Measurements from ENCODE around the gene CACNA1C. TPM values are rescaled to one million over a fixed set of nuclear protein-coding genes. Genes with fewer than 3 reads are reported as not detected.

Gene CACNA1C
- total RNA-seq, 2 donors from 2014 or later = 0.86 to 6.3 TPM

DNA sequence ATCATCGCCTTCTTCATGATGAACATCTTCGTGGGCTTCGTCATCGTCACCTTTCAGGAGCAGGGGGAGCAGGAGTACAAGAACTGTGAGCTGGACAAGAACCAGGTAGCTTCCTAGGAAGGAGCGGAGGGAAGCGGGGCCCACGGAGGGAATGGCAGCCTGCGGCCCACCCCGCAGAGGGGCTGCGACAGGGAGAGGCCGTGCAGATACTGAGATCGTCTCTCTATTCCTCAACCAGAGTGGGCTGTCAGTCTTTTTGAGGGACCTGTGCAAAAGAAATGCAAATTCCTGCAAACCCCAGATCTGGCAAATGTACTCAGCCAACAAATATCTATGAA is 555.8 kb downstream of the CACNA1C start:
- Histone ChIP-seq H3K9me3 (ENCODE audit: control insufficient read depth, low read length) (no peaks in the 10 kb centered on the region), H3K4me1 (ENCODE audit: control insufficient read depth, insufficient read depth, low read length) (no peaks in the 10 kb centered on the region), H3K27me3 (ENCODE audit: control insufficient read depth, insufficient read depth, low read length, poor library complexity, severe bottlenecking) (no peaks in the 10 kb centered on the region), H3K36me3 (ENCODE audit: control insufficient read depth, insufficient read depth, low read length) (no peaks in the 10 kb centered on the region), H3K4me3 (ENCODE audit: low read length) (no peak overlapping the region), H3K27ac (ENCODE audit: low read depth, low read length) (no peak overlapping the region), H3K9ac (ENCODE audit: extremely low read depth, low read length, poor library complexity, severe bottlenecking) (no peak overlapping the region)
- H3K27ac Mint-ChIP-seq = no peak overlapping the region
- H3K9me3 Mint-ChIP-seq = no peaks in the 10 kb centered on the region
- peaks cover 17% of the 10 kb centered on the region for H3K27me3 Mint-ChIP-seq (ENCODE audit: insufficient read depth)
- TF ChIP-seq, protein P1, sequence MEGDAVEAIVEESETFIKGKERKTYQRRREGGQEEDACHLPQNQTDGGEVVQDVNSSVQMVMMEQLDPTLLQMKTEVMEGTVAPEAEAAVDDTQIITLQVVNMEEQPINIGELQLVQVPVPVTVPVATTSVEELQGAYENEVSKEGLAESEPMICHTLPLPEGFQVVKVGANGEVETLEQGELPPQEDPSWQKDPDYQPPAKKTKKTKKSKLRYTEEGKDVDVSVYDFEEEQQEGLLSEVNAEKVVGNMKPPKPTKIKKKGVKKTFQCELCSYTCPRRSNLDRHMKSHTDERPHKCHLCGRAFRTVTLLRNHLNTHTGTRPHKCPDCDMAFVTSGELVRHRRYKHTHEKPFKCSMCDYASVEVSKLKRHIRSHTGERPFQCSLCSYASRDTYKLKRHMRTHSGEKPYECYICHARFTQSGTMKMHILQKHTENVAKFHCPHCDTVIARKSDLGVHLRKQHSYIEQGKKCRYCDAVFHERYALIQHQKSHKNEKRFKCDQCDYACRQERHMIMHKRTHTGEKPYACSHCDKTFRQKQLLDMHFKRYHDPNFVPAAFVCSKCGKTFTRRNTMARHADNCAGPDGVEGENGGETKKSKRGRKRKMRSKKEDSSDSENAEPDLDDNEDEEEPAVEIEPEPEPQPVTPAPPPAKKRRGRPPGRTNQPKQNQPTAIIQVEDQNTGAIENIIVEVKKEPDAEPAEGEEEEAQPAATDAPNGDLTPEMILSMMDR (conservative IDR thresholded peaks at IDR 0.05) = no peak
- no peak for DNase-seq
- 96% methylated on average over 9 to 12 of the region's 12 CpGs for WGBS, 2 experiments (ENCODE audit: insufficient coverage in 1 of 2, insufficient read length in 1 of 2)
- H3K4me3 Mint-ChIP-seq = no peak overlapping the region
- no peaks in the 10 kb centered on the region for H3K36me3 Mint-ChIP-seq (ENCODE audit: low read depth)
- peaks cover 8% of the 10 kb centered on the region for H3K4me1 Mint-ChIP-seq

DNA sequence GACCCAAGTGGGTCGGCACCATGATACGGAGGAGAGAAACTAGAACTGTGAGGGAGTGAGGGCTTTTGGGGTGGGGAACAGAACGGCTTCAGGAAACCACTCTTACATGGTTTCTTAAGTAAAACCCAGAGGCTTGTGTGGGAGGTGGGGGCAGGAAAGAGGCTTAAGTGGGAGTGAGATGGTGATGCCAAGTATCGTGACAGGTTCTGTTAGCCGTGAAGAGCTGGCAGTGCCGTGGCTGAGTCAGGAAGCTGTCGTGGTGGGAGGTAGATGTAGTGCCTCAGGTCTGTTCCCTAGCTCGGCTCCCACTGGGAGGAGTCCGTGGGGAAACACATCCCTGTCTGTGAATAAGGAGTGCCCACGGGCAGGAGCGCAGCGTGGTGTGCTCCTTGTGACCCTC is 556.2 kb downstream of the CACNA1C start:
- Histone ChIP-seq H3K36me3 (ENCODE audit: control insufficient read depth, insufficient read depth, low read length) (no peaks in the 10 kb centered on the region), H3K4me3 (ENCODE audit: low read length) (no peak overlapping the region), H3K27ac (ENCODE audit: low read depth, low read length) (no peak overlapping the region), H3K9me3 (ENCODE audit: control insufficient read depth, low read length) (no peaks in the 10 kb centered on the region), H3K27me3 (ENCODE audit: control insufficient read depth, insufficient read depth, low read length, poor library complexity, severe bottlenecking) (no peaks in the 10 kb centered on the region), H3K4me1 (ENCODE audit: control insufficient read depth, insufficient read depth, low read length) (no peaks in the 10 kb centered on the region), H3K9ac (ENCODE audit: extremely low read depth, low read length, poor library complexity, severe bottlenecking) (no peak overlapping the region)
- TF ChIP-seq, protein P1 (conservative IDR thresholded peaks at IDR 0.05) = no peak
- Mint-ChIP-seq H3K27me3 (ENCODE audit: insufficient read depth) (peaks cover 17% of the 10 kb centered on the region), H3K9me3 (no peaks in the 10 kb centered on the region), H3K36me3 (ENCODE audit: low read depth) (no peaks in the 10 kb centered on the region), H3K4me1 (peaks cover 9% of the 10 kb centered on the region), H3K4me3 (no peak overlapping the region), H3K27ac (no peak overlapping the region)
- DNase-seq = no peak
- WGBS, 2 experiments (ENCODE audit: insufficient coverage in 1 of 2, insufficient read length in 1 of 2) = 86 to 90% methylated on average over 6 to 12 of the region's 12 CpGs

DNA sequence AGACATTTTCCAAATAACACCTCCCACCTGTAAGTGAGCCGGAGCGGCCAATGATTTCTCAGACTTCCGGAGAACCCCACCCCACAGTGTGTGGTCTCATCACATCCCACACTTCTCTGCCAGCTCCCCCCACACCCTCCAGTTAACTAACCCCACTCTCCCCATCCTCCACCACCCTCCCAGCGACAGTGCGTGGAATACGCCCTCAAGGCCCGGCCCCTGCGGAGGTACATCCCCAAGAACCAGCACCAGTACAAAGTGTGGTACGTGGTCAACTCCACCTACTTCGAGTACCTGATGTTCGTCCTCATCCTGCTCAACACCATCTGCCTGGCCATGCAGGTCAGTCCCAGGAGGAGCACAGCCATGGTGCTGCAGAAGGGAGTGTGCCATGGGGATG is 557.6 kb downstream of the CACNA1C start:
- H3K9me3 ChIP-seq (ENCODE audit: control insufficient read depth, low read length) = no peaks in the 10 kb centered on the region
- Mint-ChIP-seq H3K27me3 (ENCODE audit: insufficient read depth) (peaks cover 17% of the 10 kb centered on the region), H3K27ac (no peak overlapping the region), H3K4me1 (peaks cover 11% of the 10 kb centered on the region), H3K9me3 (no peaks in the 10 kb centered on the region), H3K4me3 (no peak overlapping the region), H3K36me3 (ENCODE audit: low read depth) (no peaks in the 10 kb centered on the region)
- no peak for DNase-seq
- WGBS, 2 experiments (ENCODE audit: insufficient coverage in 1 of 2, insufficient read length in 1 of 2) = 91 to 100% methylated on average over 2 to 11 of the region's 11 CpGs
- TF ChIP-seq, protein P1 (conservative IDR thresholded peaks at IDR 0.05) = no peak
- no peak overlapping the region for H3K9ac ChIP-seq (ENCODE audit: extremely low read depth, low read length, poor library complexity, severe bottlenecking)
- H3K4me1 ChIP-seq (ENCODE audit: control insufficient read depth, insufficient read depth, low read length) = no peaks in the 10 kb centered on the region
- no peaks in the 10 kb centered on the region for H3K27me3 ChIP-seq (ENCODE audit: control insufficient read depth, insufficient read depth, low read length, poor library complexity, severe bottlenecking)
- no peaks in the 10 kb centered on the region for H3K36me3 ChIP-seq (ENCODE audit: control insufficient read depth, insufficient read depth, low read length)
- H3K4me3 ChIP-seq (ENCODE audit: low read length) = no peak overlapping the region
- no peak overlapping the region for H3K27ac ChIP-seq (ENCODE audit: low read depth, low read length)

Measured in endodermal cell (in vitro differentiated cells).